Measurements from ENCODE around the gene WRAP53. TPM values are rescaled to one million over a fixed set of nuclear protein-coding genes. Genes with fewer than 3 reads are reported as not detected.

Gene WRAP53
- total and polyA plus RNA-seq, 2 of the 13 experiments (the other 11 are each of a cell fraction or from before 2014, with no cell fraction given): 7.0 to 19.5 TPM

- TF ChIP-seq, protein P1, sequence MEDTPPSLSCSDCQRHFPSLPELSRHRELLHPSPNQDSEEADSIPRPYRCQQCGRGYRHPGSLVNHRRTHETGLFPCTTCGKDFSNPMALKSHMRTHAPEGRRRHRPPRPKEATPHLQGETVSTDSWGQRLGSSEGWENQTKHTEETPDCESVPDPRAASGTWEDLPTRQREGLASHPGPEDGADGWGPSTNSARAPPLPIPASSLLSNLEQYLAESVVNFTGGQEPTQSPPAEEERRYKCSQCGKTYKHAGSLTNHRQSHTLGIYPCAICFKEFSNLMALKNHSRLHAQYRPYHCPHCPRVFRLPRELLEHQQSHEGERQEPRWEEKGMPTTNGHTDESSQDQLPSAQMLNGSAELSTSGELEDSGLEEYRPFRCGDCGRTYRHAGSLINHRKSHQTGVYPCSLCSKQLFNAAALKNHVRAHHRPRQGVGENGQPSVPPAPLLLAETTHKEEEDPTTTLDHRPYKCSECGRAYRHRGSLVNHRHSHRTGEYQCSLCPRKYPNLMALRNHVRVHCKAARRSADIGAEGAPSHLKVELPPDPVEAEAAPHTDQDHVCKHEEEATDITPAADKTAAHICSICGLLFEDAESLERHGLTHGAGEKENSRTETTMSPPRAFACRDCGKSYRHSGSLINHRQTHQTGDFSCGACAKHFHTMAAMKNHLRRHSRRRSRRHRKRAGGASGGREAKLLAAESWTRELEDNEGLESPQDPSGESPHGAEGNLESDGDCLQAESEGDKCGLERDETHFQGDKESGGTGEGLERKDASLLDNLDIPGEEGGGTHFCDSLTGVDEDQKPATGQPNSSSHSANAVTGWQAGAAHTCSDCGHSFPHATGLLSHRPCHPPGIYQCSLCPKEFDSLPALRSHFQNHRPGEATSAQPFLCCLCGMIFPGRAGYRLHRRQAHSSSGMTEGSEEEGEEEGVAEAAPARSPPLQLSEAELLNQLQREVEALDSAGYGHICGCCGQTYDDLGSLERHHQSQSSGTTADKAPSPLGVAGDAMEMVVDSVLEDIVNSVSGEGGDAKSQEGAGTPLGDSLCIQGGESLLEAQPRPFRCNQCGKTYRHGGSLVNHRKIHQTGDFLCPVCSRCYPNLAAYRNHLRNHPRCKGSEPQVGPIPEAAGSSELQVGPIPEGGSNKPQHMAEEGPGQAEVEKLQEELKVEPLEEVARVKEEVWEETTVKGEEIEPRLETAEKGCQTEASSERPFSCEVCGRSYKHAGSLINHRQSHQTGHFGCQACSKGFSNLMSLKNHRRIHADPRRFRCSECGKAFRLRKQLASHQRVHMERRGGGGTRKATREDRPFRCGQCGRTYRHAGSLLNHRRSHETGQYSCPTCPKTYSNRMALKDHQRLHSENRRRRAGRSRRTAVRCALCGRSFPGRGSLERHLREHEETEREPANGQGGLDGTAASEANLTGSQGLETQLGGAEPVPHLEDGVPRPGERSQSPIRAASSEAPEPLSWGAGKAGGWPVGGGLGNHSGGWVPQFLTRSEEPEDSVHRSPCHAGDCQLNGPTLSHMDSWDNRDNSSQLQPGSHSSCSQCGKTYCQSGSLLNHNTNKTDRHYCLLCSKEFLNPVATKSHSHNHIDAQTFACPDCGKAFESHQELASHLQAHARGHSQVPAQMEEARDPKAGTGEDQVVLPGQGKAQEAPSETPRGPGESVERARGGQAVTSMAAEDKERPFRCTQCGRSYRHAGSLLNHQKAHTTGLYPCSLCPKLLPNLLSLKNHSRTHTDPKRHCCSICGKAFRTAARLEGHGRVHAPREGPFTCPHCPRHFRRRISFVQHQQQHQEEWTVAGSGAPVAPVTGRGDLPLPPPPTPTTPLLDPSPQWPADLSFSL (CRISPR knock-in tag; IDR thresholded peaks at IDR 0.05): no peak
- TF ChIP-seq MED1 (CRISPR knock-in tag; IDR thresholded peaks at IDR 0.05) (peak; percentile 27; the same call in 1 of the 2 replicates), MBD4 (IDR thresholded peaks at IDR 0.05; ENCODE audit: borderline replicate concordance, low read length) (no peak), SAFB2 (CRISPR knock-in tag; IDR thresholded peaks at IDR 0.05; ENCODE audit: borderline replicate concordance, low read depth) (no peak; the same call in 1 of the 2 replicates), ZNF614 (CRISPR knock-in tag; IDR thresholded peaks at IDR 0.05; ENCODE audit: borderline replicate concordance) (peak; percentile 68; the same call in 1 of the 2 replicates), ZSCAN31 (CRISPR knock-in tag; IDR thresholded peaks at IDR 0.05; ENCODE audit: low read depth) (0 out of 2 replicates have a peak, but pooled peaks have one; percentile 4), NBN (conservative IDR thresholded peaks at IDR 0.05) (no peak), ZNF547 (CRISPR knock-in tag; IDR thresholded peaks at IDR 0.05) (no peak), ZFP90 (CRISPR knock-in tag; IDR thresholded peaks at IDR 0.05; ENCODE audit: borderline replicate concordance) (peak; percentile 34; the same call in 1 of the 2 replicates), RXRA (CRISPR knock-in tag; IDR thresholded peaks at IDR 0.05) (peak; percentile 56; the same call in 1 of the 2 replicates), REL (CRISPR knock-in tag; conservative IDR thresholded peaks at IDR 0.05) (no peak), MIXL1 (CRISPR knock-in tag; IDR thresholded peaks at IDR 0.05) (peak; percentile 30; the same call in 1 of the 2 replicates), ONECUT2 (CRISPR knock-in tag; IDR thresholded peaks at IDR 0.05) (no peak), CREM (IDR thresholded peaks at IDR 0.05) (peak; percentile 92), CREM (CRISPR knock-in tag; IDR thresholded peaks at IDR 0.05) (no peak), NAIF1 (CRISPR knock-in tag; IDR thresholded peaks at IDR 0.05; ENCODE audit: borderline replicate concordance) (peak; percentile 51), SP4 (CRISPR knock-in tag; IDR thresholded peaks at IDR 0.05) (peak; percentile 57; the same call in 1 of the 2 replicates), ZNF619 (CRISPR knock-in tag; IDR thresholded peaks at IDR 0.05) (no peak), GTF3A (CRISPR knock-in tag; conservative IDR thresholded peaks at IDR 0.05) (no peak), ZEB1 (IDR thresholded peaks at IDR 0.05; ENCODE audit: insufficient replicate concordance, low read depth) (peak; percentile 18)
- TF ChIP-seq, protein P2, sequence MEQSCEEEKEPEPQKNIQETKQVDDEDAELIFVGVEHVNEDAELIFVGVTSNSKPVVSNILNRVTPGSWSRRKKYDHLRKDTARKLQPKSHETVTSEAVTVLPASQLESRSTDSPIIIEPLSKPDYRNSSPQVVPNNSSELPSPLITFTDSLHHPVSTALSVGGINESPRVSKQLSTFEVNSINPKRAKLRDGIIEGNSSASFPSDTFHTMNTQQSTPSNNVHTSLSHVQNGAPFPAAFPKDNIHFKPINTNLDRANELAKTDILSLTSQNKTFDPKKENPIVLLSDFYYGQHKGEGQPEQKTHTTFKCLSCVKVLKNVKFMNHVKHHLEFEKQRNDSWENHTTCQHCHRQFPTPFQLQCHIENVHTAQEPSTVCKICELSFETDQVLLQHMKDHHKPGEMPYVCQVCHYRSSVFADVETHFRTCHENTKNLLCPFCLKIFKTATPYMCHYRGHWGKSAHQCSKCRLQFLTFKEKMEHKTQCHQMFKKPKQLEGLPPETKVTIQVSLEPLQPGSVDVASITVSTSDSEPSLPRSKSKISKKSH (CRISPR knock-in tag; IDR thresholded peaks at IDR 0.05; ENCODE audit: borderline replicate concordance): no peak
Observed at GRCh38 chr17:7687908-7688807, at the start of gene WRAP53 (continued).
